HG02885 (cell line): ENCODE measurements around the gene MAP3K4.

Experiments used
- ATAC-seq: cut with Tn5 transposase; IDR thresholded peaks from one replicate; pipeline ENCODE4 v1.9.1; 2021; ENCODE audit warnings: mild to moderate bottlenecking; ENCODE audit not compliant: unreplicated experiment, poor library complexity

MAP3K4 gene

GRCh38 chr6:161031721-161032495 is 40.3 kb downstream of the MAP3K4 start:
- no peak for ATAC-seq

- no peak for ATAC-seq
Measured at GRCh38 chr6:161033667-161034066, 42.1 kb downstream of the MAP3K4 start.

GRCh38 chr6:161035182-161035980 is 43.8 kb downstream of the MAP3K4 start:
- peak; percentile 25 for ATAC-seq

GRCh38 chr6:161035981-161036263 is 44.4 kb downstream of the MAP3K4 start:
- ATAC-seq, result no peak

GRCh38 chr6:161037873-161038228 is 46.3 kb downstream of the MAP3K4 start:
- ATAC-seq, result no peak

GRCh38 chr6:161038229-161039031 is 46.9 kb downstream of the MAP3K4 start:
- peak; percentile 96 for ATAC-seq

GRCh38 chr6:161041274-161041673 is 49.7 kb downstream of the MAP3K4 start:
- no peak for ATAC-seq

GRCh38 chr6:161044335-161044734 is 52.8 kb downstream of the MAP3K4 start:
- ATAC-seq, result no peak

- no peak for ATAC-seq
Measured at GRCh38 chr6:161048641-161049040, 57.1 kb downstream of the MAP3K4 start.

- ATAC-seq, result peak; percentile 69
Measured at GRCh38 chr6:161050134-161050765, 58.7 kb downstream of the MAP3K4 start.

- no peak for ATAC-seq
Measured at GRCh38 chr6:161053103-161053502, 61.5 kb downstream of the MAP3K4 start.

GRCh38 chr6:161054876-161055275 is 63.3 kb downstream of the MAP3K4 start:
- ATAC-seq, result no peak

- peak; percentile 65 for ATAC-seq
Measured at GRCh38 chr6:161056451-161056850, 64.9 kb downstream of the MAP3K4 start.

- no peak for ATAC-seq
Measured at GRCh38 chr6:161057103-161058091, 65.8 kb downstream of the MAP3K4 start.

GRCh38 chr6:161058741-161059140 is 67.2 kb downstream of the MAP3K4 start:
- no peak for ATAC-seq

- ATAC-seq, result no peak
Measured at GRCh38 chr6:161061576-161061975, 70.0 kb downstream of the MAP3K4 start.

GRCh38 chr6:161064915-161065314 is 73.3 kb downstream of the MAP3K4 start:
- ATAC-seq, result no peak

- ATAC-seq, result no peak
Measured at GRCh38 chr6:161066511-161066910, 74.9 kb downstream of the MAP3K4 start.

- no peak for ATAC-seq
Measured at GRCh38 chr6:161067749-161068148, 76.2 kb downstream of the MAP3K4 start.
